Trophoblast cell (in vitro differentiated cells and primary cell): ENCODE results near the gene CYP46A1.

Experiments used
- DNase-seq, 2 donors: peaks; one replicate each; pipeline ENCODE4 v3.0.0-alpha.2; 2016
- H2AFZ ChIP-seq: 2 replicates; pipeline ENCODE4 v1.6.1; 2013; ENCODE audit warnings: low read length, moderate library complexity, mild to moderate bottlenecking; ENCODE audit not compliant: insufficient read depth, poor library complexity
- H2AK5ac ChIP-seq: 2 replicates; pipeline ENCODE4 v1.6.1; 2013; ENCODE audit warnings: mild to moderate bottlenecking, low read length
- H2BK120ac ChIP-seq: 2 replicates; pipeline ENCODE4 v1.6.1; 2013; ENCODE audit warnings: low read length, mild to moderate bottlenecking, moderate library complexity; ENCODE audit not compliant: insufficient read depth, poor library complexity
- H2BK12ac ChIP-seq: 2 replicates; pipeline ENCODE4 v1.6.1; 2013; ENCODE audit warnings: mild to moderate bottlenecking, low read length, moderate library complexity
- H2BK5ac ChIP-seq: 2 replicates; pipeline ENCODE4 v1.6.1; 2013; ENCODE audit warnings: low read length, low read depth, moderate library complexity, mild to moderate bottlenecking; ENCODE audit not compliant: poor library complexity
- H3K14ac ChIP-seq: 2 replicates; pipeline ENCODE4 v1.6.1; 2013; ENCODE audit warnings: mild to moderate bottlenecking, low read length
- H3K18ac ChIP-seq: 2 replicates; pipeline ENCODE4 v1.6.1; 2013; ENCODE audit warnings: mild to moderate bottlenecking, low read length
- H3K23ac ChIP-seq: 2 replicates; pipeline ENCODE4 v1.6.1; 2013; ENCODE audit warnings: low read length
- H3K27ac ChIP-seq: 2 replicates; pipeline ENCODE4 v1.5.1; 2013; ENCODE audit warnings: low read depth, mild to moderate bottlenecking, inconsistent platforms, low read length, moderate library complexity
- H3K27me3 ChIP-seq: 2 replicates; pipeline ENCODE4 v1.6.1; 2013; ENCODE audit warnings: inconsistent platforms, mild to moderate bottlenecking, low read length, moderate library complexity; ENCODE audit not compliant: insufficient read depth
- H3K36me3 ChIP-seq, 2 experiments: 1 replicate in 1 of 2; 2 replicates in 1 of 2; pipeline ENCODE4 v1.6.1; 2013; ENCODE audit warnings: low read length in 2 of 2, mild to moderate bottlenecking in 2 of 2, moderate library complexity in 1 of 2; ENCODE audit not compliant: insufficient read depth in 2 of 2, control insufficient read depth in 1 of 2
- H3K4ac ChIP-seq: 2 replicates; pipeline ENCODE4 v1.6.1; 2013; ENCODE audit warnings: low read depth, mild to moderate bottlenecking, low read length, moderate library complexity
- H3K4me1 ChIP-seq, 2 experiments: 1 replicate in 1 of 2; 2 replicates in 1 of 2; pipeline ENCODE4 v1.6.1; 2013; ENCODE audit warnings: low read length in 2 of 2, mild to moderate bottlenecking in 2 of 2, moderate library complexity in 1 of 2; ENCODE audit not compliant: insufficient read depth in 2 of 2, control insufficient read depth in 1 of 2
- H3K4me2 ChIP-seq: 2 replicates; pipeline ENCODE4 v1.6.1; 2013; ENCODE audit warnings: inconsistent platforms, mild to moderate bottlenecking, low read length, moderate library complexity
- H3K4me3 ChIP-seq: 2 replicates; pipeline ENCODE4 v1.5.1; 2013; ENCODE audit warnings: mild to moderate bottlenecking, low read depth, low read length, inconsistent platforms
- H3K79me1 ChIP-seq: one replicate; pipeline ENCODE4 v1.6.1; 2013; ENCODE audit warnings: low read length
- H3K79me2 ChIP-seq: 2 replicates; pipeline ENCODE4 v1.6.1; 2013; ENCODE audit warnings: low read length, mild to moderate bottlenecking; ENCODE audit not compliant: control insufficient read depth, insufficient read depth, poor library complexity
- H3K9ac ChIP-seq: 2 replicates; pipeline ENCODE4 v1.6.1; 2013; ENCODE audit warnings: mild to moderate bottlenecking, low read length
- H3K9me3 ChIP-seq: 2 replicates; pipeline ENCODE4 v1.6.1; 2013; ENCODE audit warnings: low read depth, mild to moderate bottlenecking, control low read depth, inconsistent platforms, low read length; ENCODE audit not compliant: insufficient read depth
- H4K12ac ChIP-seq: 2 replicates; pipeline ENCODE4 v1.6.1; 2013; ENCODE audit warnings: low read depth, mild to moderate bottlenecking, low read length, moderate library complexity
- H4K8ac ChIP-seq: 2 replicates; pipeline ENCODE4 v1.6.1; 2013; ENCODE audit warnings: low read depth, mild to moderate bottlenecking, low read length, moderate library complexity
- H4K91ac ChIP-seq: one replicate; pipeline ENCODE4 v1.6.1; 2013; ENCODE audit warnings: low read depth, mild to moderate bottlenecking, low read length, moderate library complexity
- WGBS: extraction: QIAGEN DNeasy Blood & Tissue Kit; methylation state at CpG from one replicate; pipeline ENCODE4 v1.1.7; 2013; ENCODE audit warnings: missing lambda C conversion rate; ENCODE audit not compliant: insufficient read length, insufficient coverage; ENCODE audit errors: extremely low coverage; 5-methylcytosine and 5-hydroxymethylcytosine counted together

Gene CYP46A1

DNA sequence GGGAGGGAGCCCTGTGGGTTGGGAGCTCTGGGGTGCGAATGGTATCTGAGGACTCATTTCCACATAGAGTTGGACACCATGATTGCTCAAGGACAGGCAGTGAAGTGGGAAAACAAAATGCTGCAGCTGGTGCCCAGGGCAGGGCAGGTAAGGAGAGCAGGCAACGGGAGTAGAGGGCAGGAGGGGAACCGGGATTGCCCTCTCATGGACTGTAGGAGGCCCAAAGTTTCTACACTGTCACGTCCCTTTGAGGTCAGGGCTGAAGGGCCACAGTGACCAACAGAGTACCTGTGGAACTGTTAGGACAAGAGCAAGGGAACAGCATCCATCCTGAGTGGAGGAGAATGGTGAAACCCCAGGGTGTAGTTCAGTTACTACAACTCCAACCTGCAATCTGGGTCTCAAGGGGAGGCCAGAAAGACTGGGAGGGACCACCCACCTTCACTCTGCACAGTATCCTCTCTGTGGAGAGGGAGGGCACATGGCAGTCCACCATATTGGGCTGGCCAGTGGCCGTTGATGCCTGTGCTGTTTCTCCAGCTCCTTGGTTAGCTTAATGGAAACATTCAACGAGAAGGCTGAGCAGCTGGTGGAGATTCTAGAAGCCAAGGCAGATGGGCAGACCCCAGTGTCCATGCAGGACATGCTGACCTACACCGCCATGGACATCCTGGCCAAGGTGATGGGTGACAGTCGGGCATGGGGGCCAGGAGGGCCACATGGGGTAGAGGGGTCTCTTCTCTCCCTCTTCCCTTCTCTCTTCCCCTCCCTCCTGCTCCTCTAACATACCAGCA lies 22.2 kb downstream of the CYP46A1 start:
- Histone ChIP-seq H2AFZ (no peak overlapping the region), H4K12ac (no peak overlapping the region), H3K4me1 (no peaks in the 10 kb centered on the region), H3K27me3 (no peaks in the 10 kb centered on the region), H4K91ac (no peak overlapping the region), H3K9me3 (peaks cover 5% of the 10 kb centered on the region), H3K18ac (no peak overlapping the region), H3K79me2 (no peaks in the 10 kb centered on the region), H4K8ac (no peak overlapping the region), H3K4me2 (no peak overlapping the region), H3K23ac (no peak overlapping the region), H3K79me1 (no peaks in the 10 kb centered on the region), H2BK5ac (no peak overlapping the region), H2BK120ac (no peak overlapping the region), H3K4ac (no peak overlapping the region), H3K27ac (no peak overlapping the region), H2BK12ac (no peak overlapping the region), H3K4me3 (no peak overlapping the region), H3K36me3 (no peaks in the 10 kb centered on the region), H2AK5ac (no peak overlapping the region), H3K14ac (no peak overlapping the region), H3K9ac (no peak overlapping the region)
- no peak for DNase-seq
- no CpG with 5 or more reads among the region's 8 CpGs for WGBS

DNA sequence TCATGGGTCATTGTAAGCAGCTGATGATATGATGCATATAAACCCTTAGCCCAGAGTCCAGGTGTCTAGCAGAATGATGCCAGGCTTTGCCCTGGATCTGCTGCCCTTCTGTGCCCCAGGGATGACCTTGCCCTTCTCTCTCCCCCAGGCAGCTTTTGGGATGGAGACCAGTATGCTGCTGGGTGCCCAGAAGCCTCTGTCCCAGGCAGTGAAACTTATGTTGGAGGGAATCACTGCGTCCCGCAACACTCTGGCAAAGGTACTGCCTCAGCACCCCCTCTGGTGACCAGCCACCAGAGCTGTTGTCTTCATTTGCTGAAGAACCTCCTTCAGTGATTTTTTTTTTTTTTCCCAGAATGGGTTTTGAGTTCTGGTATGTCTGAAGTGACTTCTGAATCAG lies 23.3 kb downstream of the CYP46A1 start:
- Histone ChIP-seq H2BK120ac (no peak overlapping the region), H3K4me1 (no peaks in the 10 kb centered on the region), H3K9me3 (peaks cover 5% of the 10 kb centered on the region), H2BK12ac (no peak overlapping the region), H3K79me2 (no peaks in the 10 kb centered on the region), H4K12ac (no peak overlapping the region), H3K79me1 (no peaks in the 10 kb centered on the region), H3K18ac (no peak overlapping the region), H3K4me2 (no peak overlapping the region), H2BK5ac (no peak overlapping the region), H3K27ac (no peak overlapping the region), H3K4me3 (no peak overlapping the region), H2AK5ac (no peak overlapping the region), H2AFZ (no peak overlapping the region), H3K36me3 (no peaks in the 10 kb centered on the region), H3K14ac (no peak overlapping the region), H3K23ac (no peak overlapping the region), H3K27me3 (no peaks in the 10 kb centered on the region), H4K91ac (no peak overlapping the region), H4K8ac (no peak overlapping the region), H3K9ac (no peak overlapping the region), H3K4ac (no peak overlapping the region)
- no peak for DNase-seq
- no CpG with 5 or more reads among the region's 2 CpGs for WGBS

DNA sequence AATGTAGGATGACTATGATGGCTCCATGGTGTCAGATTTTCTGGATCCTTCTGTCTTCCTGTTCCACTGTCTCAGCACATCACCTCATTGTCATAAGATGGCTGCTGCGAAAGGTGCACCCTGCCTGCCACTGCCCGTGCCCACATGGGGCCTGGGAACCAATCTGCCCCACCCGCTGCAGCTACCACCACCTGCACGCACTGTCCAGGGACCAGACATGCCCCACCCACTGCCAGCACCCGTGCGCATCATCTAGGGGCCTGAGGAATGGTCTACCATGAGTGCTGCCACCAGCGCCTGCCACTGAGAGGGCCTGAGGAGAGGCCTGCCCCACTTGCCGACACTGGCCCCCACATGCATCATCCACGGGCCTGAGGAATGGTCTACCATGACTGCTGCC lies 23.8 kb downstream of the CYP46A1 start:
- no peak overlapping the region for H2AFZ ChIP-seq
- no peak overlapping the region for H2BK120ac ChIP-seq
- no peak overlapping the region for H3K9ac ChIP-seq
- no peaks in the 10 kb centered on the region for H3K36me3 ChIP-seq
- H4K12ac ChIP-seq: no peak overlapping the region
- H3K27me3 ChIP-seq: no peaks in the 10 kb centered on the region
- no peak overlapping the region for H3K18ac ChIP-seq
- H3K79me2 ChIP-seq: no peaks in the 10 kb centered on the region
- H3K4me2 ChIP-seq: no peak overlapping the region
- no peak overlapping the region for H2BK12ac ChIP-seq
- H3K9me3 ChIP-seq: peaks cover 5% of the 10 kb centered on the region
- no peaks in the 10 kb centered on the region for H3K4me1 ChIP-seq
- DNase-seq: no peak
- H4K8ac ChIP-seq: no peak overlapping the region
- H3K4me3 ChIP-seq: peak overlapping the region; percentile 53
- H3K27ac ChIP-seq: no peak overlapping the region
- H3K4ac ChIP-seq: no peak overlapping the region
- no peak overlapping the region for H2BK5ac ChIP-seq
- H4K91ac ChIP-seq: no peak overlapping the region
- WGBS: no CpG with 5 or more reads among the region's 9 CpGs
- no peak overlapping the region for H2AK5ac ChIP-seq
- H3K14ac ChIP-seq: no peak overlapping the region
- H3K79me1 ChIP-seq: no peaks in the 10 kb centered on the region
- no peak overlapping the region for H3K23ac ChIP-seq

DNA sequence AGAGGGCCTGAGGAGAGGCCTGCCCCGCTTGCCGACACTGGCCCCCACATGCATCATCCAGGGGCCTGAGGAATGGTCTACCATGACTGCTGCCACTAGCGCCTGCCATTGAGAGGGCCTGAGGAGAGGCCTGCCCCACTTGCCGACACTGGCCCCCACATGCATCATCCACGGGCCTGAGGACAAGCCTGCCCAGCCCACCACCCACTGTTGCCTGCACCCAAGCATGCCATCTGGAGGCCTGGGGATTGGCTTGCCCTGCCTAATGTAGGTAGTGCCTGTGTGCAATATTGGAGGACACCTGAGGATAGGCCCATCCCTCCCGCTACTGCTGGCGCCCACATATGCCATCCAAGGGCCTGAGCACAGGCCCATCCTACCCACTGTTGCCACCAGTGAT lies 24.4 kb downstream of the CYP46A1 start:
- WGBS: no CpG with 5 or more reads among the region's 7 CpGs
- no peaks in the 10 kb centered on the region for H3K4me1 ChIP-seq

More for the DNA sequence above, 24.4 kb downstream of the CYP46A1 start:
- H3K4me3 ChIP-seq: no peak overlapping the region
- H3K14ac ChIP-seq: no peak overlapping the region
- H3K79me1 ChIP-seq: no peaks in the 10 kb centered on the region
- H2BK120ac ChIP-seq: no peak overlapping the region
- H2AFZ ChIP-seq: no peak overlapping the region
- no peak overlapping the region for H4K8ac ChIP-seq
- peaks cover 4% of the 10 kb centered on the region for H3K9me3 ChIP-seq
- H3K4ac ChIP-seq: no peak overlapping the region
- H3K27me3 ChIP-seq: no peaks in the 10 kb centered on the region
- H3K9ac ChIP-seq: no peak overlapping the region
- no peak overlapping the region for H2BK5ac ChIP-seq
- DNase-seq: no peak
- H2BK12ac ChIP-seq: no peak overlapping the region
- H4K91ac ChIP-seq: no peak overlapping the region
- H3K4me2 ChIP-seq: no peak overlapping the region
- no peak overlapping the region for H4K12ac ChIP-seq
- no peak overlapping the region for H3K27ac ChIP-seq
- H3K18ac ChIP-seq: no peak overlapping the region
- H3K79me2 ChIP-seq: no peaks in the 10 kb centered on the region
- H2AK5ac ChIP-seq: no peak overlapping the region
- H3K36me3 ChIP-seq: no peaks in the 10 kb centered on the region
- no peak overlapping the region for H3K23ac ChIP-seq
